Nephron (organoid): ENCODE data around the gene HMGN1.
"Not testable (repeated sequence)": the region's sequence is repeated elsewhere in the genome, so short reads cannot be mapped to it uniquely, and the experiment has no call there.

ENCODE experiments used
- H3K27ac Mint-ChIP-seq, 3 experiments: 2 replicates each; pipeline ENCODE4 v1.8.0; 2020; ENCODE audit warnings: mixed read lengths in 3 of 3, mild to moderate bottlenecking in 2 of 3, moderate library complexity in 1 of 3
- H3K27me3 Mint-ChIP-seq: 2 replicates; pipeline ENCODE4 v1.8.0; 2021; ENCODE audit warnings: low read depth, mild to moderate bottlenecking, moderate library complexity, mixed read lengths
- H3K36me3 Mint-ChIP-seq: 2 replicates; pipeline ENCODE4 v1.8.0; 2020; ENCODE audit warnings: low read depth, mixed read lengths
- H3K4me1 Mint-ChIP-seq: 2 replicates; pipeline ENCODE4 v1.8.0; 2020; ENCODE audit warnings: mixed read lengths
- H3K4me3 Mint-ChIP-seq, 3 experiments: 2 replicates each; pipeline ENCODE4 v1.8.0; 2020; ENCODE audit warnings: mild to moderate bottlenecking in 3 of 3, mixed read lengths in 3 of 3, moderate library complexity in 2 of 3
- H3K9me3 Mint-ChIP-seq: 2 replicates; pipeline ENCODE4 v1.8.0; 2020; ENCODE audit warnings: mixed read lengths
- TF ChIP-seq, protein P1 (sequence below), 3 experiments: fragments of 200-600 bp; sonication (generic); IDR thresholded peaks; one replicate each; pipeline ENCODE4 v1.5.0; 2021; ENCODE audit warnings: antibody characterized with exemption in 3 of 3; ENCODE audit not compliant: unreplicated experiment in 3 of 3

Gene HMGN1

DNA sequence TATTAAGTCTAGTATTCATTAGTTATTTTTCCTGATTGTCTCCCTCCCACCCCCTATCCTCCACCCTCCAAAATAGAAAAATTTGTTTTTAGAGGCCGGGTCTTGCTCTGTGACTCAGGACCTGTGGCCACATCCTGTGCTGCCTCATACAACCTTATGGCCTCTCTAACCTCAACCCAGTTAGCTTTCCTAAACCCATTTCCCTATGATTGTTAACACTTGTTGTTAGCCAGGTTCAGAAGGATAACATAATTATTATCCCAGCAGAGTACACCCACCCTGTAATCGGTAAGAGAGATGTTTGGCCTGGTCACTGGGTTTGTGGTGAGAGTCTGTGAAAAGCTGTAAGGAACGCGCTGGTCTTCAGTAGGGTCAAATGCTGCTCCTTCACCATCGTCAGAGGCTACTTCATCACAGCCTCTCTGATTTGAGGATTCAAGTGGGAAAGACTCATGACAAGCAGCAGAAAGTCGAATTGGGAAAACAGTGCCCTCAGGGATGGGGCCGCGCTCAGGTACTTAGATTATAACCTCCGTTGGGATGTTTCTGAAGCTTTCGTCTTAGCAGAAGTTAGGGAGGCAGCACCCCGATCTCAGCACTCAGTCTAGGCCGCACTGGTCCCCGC, 35.9 kb upstream of the HMGN1 start:
- Mint-ChIP-seq H3K4me3 (peak overlapping the region in 2 of 3 experiments; percentile 38 to 42), H3K27me3 (no peaks in the 10 kb centered on the region), H3K4me1 (peaks cover 34% of the 10 kb centered on the region), H3K27ac (no peak overlapping the region), H3K9me3 (no peaks in the 10 kb centered on the region), H3K36me3 (peaks cover 10% of the 10 kb centered on the region)
- TF ChIP-seq, protein P1, sequence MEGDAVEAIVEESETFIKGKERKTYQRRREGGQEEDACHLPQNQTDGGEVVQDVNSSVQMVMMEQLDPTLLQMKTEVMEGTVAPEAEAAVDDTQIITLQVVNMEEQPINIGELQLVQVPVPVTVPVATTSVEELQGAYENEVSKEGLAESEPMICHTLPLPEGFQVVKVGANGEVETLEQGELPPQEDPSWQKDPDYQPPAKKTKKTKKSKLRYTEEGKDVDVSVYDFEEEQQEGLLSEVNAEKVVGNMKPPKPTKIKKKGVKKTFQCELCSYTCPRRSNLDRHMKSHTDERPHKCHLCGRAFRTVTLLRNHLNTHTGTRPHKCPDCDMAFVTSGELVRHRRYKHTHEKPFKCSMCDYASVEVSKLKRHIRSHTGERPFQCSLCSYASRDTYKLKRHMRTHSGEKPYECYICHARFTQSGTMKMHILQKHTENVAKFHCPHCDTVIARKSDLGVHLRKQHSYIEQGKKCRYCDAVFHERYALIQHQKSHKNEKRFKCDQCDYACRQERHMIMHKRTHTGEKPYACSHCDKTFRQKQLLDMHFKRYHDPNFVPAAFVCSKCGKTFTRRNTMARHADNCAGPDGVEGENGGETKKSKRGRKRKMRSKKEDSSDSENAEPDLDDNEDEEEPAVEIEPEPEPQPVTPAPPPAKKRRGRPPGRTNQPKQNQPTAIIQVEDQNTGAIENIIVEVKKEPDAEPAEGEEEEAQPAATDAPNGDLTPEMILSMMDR (IDR thresholded peaks at IDR 0.05; ENCODE audit: unreplicated experiment in 3 of 3) = no peak

- peaks cover 14% of the 10 kb centered on the region for H3K4me1 Mint-ChIP-seq
- not testable (repeated sequence) for H3K36me3 Mint-ChIP-seq
These were observed 33.2 kb upstream of the HMGN1 start for GRCh38 chr21:39382096-39382495.

DNA sequence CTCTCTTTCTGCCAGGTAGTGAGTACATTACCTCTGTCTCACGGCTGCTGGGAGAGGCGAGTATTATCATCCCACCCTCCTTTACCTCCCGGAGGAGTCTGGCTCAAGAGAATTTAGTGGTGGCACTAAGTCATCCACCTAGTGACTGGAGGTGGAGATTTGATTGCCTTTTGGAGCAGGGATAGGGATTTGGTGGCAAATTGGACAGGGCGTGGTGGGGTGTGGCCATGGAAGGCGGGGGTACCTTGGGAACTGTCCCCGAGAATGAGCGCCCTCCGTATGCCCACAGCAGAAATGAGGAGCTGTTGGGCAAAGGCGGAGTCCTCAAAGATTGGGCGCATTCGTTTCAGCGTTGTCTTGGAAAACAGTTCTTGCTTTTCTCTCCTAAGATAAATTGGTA, 32.1 kb upstream of the HMGN1 start:
- Mint-ChIP-seq H3K9me3 (no peaks in the 10 kb centered on the region), H3K4me3 (peak overlapping the region; percentile 94 to 97 (median 95)), H3K36me3 (peaks cover 8% of the 10 kb centered on the region), H3K27me3 (no peaks in the 10 kb centered on the region), H3K27ac (peak overlapping the region; percentile 74 to 96 (median 86)), H3K4me1 (peaks cover 12% of the 10 kb centered on the region)
- TF ChIP-seq, protein P1 (IDR thresholded peaks at IDR 0.05; ENCODE audit: unreplicated experiment in 3 of 3) = no peak

More at GRCh38 chr21:39382096-39382495, 33.2 kb upstream of the HMGN1 start:
- not testable (repeated sequence) for H3K27me3 Mint-ChIP-seq, H3K9me3 Mint-ChIP-seq
- Mint-ChIP-seq H3K4me3 (peak overlapping the region; percentile 70 to 82 (median 72)), H3K27ac (peak overlapping the region in 2 of 3 experiments; percentile 2 to 12)

GRCh38 chr21:39379986-39380891, 31.4 kb upstream of the HMGN1 start:
- Mint-ChIP-seq H3K9me3 (no peaks in the 10 kb centered on the region), H3K27me3 (no peaks in the 10 kb centered on the region), H3K4me1 (peaks cover 12% of the 10 kb centered on the region), H3K4me3 (peak overlapping the region; percentile 94 to 97 (median 95)), H3K27ac (peak overlapping the region; percentile 74 to 96 (median 86)), H3K36me3 (peaks cover 8% of the 10 kb centered on the region)
- TF ChIP-seq, protein P1 (IDR thresholded peaks at IDR 0.05; ENCODE audit: unreplicated experiment in 3 of 3) = no peak

- TF ChIP-seq, protein P1 (IDR thresholded peaks at IDR 0.05; ENCODE audit: unreplicated experiment in 3 of 3) = no peak
- no peak overlapping the region for H3K27ac Mint-ChIP-seq
- no peaks in the 10 kb centered on the region for H3K9me3 Mint-ChIP-seq
- H3K4me3 Mint-ChIP-seq = peak overlapping the region; percentile 27 to 59 (median 28)
- H3K36me3 Mint-ChIP-seq = peaks cover 4% of the 10 kb centered on the region
- peaks cover 11% of the 10 kb centered on the region for H3K4me1 Mint-ChIP-seq
- H3K27me3 Mint-ChIP-seq = peaks cover 6% of the 10 kb centered on the region
These were observed 28.7 kb upstream of the HMGN1 start for GRCh38 chr21:39377444-39378050.

DNA sequence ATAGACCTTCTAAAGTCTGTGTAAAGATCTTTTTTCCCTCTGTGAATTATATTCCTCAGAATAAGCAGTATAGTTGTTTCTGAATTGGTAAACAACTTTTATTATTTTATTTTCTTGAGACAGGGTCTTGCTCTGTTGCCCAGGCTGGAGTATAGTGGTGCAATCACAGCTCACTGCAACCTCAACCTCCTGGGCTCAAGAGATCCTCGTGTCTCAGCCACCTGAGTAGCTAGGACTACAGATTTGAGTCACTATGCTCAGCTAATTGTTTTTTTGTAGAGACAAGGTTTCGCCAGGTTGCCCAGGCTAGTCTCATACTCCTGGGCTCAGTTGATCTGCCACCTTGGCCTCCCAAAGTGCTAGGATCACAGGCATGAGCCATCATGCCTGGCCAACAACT, 26.6 kb upstream of the HMGN1 start:
- Mint-ChIP-seq H3K4me1 (no peaks in the 10 kb centered on the region), H3K36me3 (no peaks in the 10 kb centered on the region), H3K27ac (no peak overlapping the region), H3K27me3 (peaks cover 6% of the 10 kb centered on the region), H3K4me3 (no peak overlapping the region), H3K9me3 (no peaks in the 10 kb centered on the region)
- TF ChIP-seq, protein P1 (IDR thresholded peaks at IDR 0.05; ENCODE audit: unreplicated experiment in 3 of 3) = no peak
